GM18858 (cell line): ENCODE results near the gene BLMH.

Source experiments
- ATAC-seq: cut with Tn5 transposase; IDR thresholded peaks from one replicate; pipeline ENCODE4 v1.9.1; 2021; ENCODE audit not compliant: unreplicated experiment

Gene BLMH

DNA sequence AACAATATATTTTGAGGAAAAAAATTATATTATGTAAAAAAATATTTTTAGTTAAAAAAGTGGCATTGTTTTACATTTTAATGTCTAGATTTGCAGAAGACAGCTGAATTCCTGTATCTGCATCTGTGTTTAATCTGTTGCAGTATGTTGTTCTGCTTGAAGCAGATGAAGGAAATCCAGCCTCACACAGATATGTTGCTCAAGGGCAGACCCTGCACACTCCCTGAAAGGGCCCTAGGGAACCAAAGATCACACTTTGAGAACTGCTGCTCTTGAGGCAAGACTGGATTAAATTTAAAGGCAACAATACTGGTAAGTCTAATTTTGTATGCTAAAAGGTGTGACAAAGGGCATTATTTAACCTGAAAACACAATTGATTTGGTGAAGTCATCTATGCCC is 39.8 kb downstream of the BLMH start:
- no peak for ATAC-seq

- ATAC-seq = no peak
These were observed 42.3 kb downstream of the BLMH start for GRCh38 chr17:30249460-30249859.

DNA sequence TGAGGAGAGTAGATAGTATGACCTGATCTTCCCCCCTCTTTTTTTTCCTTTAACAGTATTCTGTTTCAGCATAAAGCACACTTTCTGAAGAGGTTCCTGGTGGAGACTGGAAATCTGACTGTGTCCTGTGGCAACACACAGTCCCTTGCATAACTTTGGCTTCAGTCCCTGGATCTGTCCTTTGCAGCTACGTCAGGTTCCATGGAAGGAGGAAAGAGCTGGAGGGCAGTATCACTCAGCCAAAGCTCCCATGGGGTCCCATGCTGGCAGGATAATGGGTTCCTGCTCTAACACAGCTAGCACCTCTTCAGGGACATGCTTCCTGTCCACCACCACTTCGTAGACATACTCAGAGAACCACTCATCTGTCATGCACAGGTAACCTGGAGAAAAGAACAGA is 43.0 kb downstream of the BLMH start:
- ATAC-seq = no peak

DNA sequence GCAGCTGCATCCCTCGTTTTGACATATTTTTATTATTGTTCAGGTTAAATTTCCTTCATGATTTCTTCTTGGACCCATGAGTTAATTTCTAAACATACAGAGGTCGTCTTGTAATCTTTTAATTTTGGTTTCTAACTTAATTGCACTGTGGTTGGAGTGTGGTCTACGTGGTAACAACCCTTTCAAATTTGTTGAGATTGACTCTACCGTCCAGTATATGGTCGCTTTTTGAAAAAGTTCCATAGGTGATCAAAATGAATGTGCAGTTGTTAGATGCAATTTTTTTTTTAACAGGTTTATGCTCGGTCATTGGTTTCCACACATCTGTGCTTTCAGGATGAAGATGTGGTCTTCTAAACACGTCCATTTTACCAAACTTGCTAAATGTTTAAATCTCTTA is 45.3 kb downstream of the BLMH start:
- ATAC-seq = no peak

GRCh38 chr17:30244853-30245385 is 46.8 kb downstream of the BLMH start:
- ATAC-seq = no peak

GRCh38 chr17:30243568-30243967 is 48.2 kb downstream of the BLMH start:
- ATAC-seq = no peak

GRCh38 chr17:30243002-30243401 is 48.7 kb downstream of the BLMH start:
- no peak for ATAC-seq

DNA sequence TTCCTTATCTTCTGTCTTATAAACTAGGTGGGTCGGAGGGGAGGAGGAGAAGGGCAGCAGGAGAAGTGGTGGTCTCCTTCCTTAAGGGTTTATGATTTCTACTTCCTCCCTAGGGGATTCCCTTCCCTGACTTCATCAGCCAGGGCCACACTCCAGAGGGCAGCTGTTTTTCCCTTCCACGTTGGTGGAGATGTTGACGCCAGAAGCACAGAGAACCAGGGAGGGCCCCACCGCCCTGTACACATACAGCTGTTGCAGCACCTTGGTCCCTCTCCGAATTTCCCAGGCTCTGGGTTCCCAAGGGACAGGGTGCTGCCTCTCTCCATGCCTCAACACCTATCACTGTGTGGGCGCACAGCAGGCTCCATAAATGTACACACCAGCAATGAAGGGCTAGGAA is 50.7 kb downstream of the BLMH start:
- ATAC-seq = no peak

DNA sequence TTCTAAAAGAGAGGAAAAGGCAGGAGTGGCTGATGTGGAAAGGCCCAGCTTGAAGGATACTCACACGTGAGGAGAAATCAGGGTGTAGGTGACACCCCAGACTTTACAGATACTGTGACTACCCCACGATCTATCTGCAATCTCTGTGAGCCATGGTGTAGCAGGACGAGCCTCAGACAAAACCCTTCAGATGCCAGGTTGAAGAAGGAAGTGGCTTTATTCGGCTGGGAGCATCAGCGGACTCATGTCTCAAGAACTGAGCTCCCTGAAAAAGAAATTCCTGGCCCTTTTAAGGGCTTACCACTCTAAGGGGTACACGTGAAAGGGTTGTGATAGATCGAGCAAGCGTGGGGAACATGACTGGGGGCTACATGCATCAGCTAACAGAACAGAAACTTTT is 51.6 kb downstream of the BLMH start:
- ATAC-seq = no peak

DNA sequence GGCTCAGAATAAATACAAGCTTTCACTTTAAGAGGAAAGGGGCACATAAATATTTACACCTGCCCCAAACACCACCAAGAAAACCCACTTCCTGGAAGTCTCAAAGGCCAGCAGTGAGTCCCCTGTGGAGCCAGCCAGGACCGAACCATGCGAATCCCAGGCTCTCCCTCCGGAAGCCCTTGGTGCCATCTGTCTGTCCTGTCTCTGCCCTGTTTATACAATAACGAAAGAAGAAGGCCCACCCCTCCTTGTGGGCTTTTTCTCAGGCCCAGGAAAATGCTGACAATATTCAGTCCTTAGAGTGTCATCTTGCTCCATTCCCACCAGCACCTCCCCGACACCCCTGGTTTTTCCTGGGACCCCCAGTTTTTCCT is 52.7 kb downstream of the BLMH start:
- ATAC-seq = no peak

DNA sequence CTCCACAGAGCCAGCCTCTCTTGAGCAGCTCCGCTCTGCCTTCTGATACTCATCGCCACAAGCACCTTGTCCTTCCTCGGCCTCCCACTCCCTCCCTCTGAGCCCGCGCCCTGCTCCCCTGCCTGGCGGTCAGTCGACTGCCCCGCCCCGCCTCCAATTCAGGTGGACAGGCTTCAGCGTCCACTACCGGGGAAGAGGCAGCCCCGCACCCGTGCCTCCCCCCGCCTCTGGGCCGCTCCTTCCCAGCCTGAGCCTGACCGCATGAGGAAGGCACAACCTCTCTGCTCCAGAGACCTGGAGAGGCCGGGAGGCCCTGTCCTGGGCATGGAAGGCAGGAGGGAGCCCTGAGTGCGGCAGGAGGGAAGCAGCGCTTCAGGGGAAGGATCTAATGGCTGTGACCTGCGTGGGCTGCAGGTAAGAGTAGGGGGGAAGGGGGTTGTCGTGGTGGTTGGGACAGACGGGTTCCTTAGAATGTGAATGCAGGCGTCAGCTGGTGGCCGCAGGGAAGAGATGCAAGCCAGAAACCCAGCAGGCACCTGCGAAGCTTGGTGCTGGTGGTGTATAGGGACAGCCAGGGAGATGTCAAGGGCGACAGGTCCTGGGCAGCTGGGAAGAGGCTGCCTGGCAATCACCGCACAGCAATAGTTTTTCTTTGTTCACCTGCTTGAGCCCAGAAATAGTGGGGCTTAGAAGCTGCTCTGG is 53.2 kb downstream of the BLMH start:
- no peak for ATAC-seq

- ATAC-seq = no peak
These were observed 53.8 kb downstream of the BLMH start for GRCh38 chr17:30238003-30238344.

DNA sequence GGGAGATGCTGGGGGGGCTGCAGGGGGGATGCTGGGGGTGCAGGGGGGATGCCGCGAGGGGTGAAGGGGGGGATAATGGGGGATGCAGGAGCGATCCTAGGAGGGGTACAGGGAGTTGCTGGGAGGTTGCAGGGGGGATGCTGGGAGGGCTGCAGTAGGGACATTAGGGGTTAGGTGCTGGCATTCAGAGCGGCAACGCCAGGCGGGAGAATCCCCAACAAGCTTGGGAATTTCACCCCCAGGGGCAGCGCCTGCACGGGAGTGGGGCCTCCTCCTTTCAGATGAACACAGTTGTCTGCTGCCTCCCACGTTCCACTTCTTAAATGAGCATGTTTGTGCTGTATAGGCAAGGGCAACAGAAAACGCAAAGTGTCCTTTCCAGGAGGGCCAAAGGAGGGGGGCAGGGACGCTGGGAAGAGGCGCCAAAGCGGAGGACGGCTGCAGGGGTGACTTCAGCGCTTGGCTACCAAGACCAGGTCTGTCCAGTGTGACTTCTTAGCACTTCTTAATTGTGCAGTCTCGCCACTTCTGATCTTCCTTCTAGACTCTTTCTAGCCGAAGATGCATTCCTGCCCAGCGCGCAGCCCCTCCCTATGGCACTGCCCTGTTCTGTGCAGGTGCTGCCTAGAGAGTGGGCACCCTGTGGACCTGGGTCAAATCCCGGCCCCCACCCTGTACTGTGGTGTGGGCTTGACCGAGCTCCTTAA is 54.3 kb downstream of the BLMH start:
- no peak for ATAC-seq

- no peak for ATAC-seq
These were observed 55.0 kb downstream of the BLMH start for GRCh38 chr17:30236766-30237165.

DNA sequence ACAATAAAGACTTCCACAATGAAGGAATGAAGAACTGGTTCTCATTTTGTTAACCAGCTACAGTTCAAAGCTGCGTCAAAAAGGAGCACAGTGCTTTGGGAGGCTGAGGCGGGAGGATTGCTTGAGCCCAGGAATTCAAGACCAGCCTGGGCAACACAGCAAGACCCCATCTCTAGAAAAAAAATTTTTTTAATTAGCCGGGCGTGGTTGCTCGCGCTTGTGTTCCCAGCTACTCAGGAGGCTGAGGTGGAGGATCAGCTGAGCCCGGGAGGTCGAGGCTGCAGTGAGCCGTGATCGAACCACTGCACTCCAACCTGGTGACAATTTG is 55.5 kb downstream of the BLMH start:
- ATAC-seq = no peak

DNA sequence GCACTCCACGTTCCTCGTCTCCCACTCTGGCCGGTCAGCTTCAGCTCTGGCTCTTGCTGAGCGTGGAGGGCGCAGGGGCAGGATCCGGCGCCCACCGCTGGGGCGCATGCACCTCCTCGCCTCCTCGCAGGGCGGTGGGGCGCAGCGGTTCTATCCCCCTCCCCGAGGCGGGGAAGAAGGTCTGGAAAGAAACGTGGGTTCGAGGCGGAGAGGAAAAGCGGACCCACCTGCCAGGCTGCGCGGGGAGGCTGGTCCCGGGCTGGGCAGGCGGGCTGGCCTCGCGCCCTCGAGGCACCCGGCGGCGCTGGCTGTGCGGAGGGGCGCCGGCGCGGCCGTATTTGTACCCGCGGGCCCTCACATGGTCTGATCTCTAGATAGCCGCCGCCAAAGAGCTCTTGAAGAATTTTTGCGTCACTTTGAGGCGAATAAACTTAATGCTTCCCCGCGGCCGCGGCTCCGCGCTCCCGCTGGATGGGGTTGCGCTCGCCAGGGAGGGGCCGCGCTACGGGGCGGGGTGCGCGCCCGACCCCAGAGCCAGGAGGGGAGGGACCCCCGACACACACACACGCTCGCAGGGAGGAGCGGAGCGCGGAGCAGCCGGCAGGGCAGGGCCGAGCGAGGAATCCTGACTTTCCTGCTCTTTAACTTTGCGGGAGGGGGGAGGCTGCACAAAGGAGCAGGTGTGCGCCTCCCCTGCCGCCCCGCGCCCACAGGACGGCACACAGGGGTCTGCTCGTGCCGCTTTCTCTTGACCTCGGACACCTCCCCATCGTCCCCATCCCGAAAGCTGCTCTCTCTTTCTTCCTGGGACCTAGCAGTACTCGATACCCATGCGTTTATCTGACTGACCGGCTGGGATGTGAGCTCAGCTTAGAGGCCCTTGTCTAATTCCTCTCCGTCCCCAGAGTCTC is 56.1 kb downstream of the BLMH start, which contains the start of gene SLC6A4:
TSS of gene SLC6A4 (minus strand) at position 312 of the 911 bp plus-strand sequence. CDS start 13,739 bp downstream, outside the sequence.
- no peak for ATAC-seq

DNA sequence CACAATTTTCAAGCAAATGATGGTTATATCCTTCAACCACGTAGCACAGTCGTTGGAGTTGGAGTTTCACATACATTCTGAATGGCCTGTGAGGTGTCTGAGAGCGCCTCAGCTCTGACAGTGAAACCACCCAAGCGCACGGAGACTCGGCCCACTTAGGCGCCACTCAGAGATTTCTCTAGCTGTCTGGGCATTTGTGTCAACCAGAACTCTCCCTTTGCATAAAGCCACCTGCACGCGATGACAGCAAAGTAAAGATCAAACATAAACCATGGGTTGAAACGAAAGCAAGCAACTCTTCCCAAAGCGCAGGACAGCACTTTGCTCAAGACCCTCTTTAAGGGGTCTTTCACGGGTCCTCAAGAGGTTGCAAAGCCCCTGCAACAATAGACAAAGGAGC is 56.8 kb downstream of the BLMH start:
- no peak for ATAC-seq

- ATAC-seq = no peak
These were observed 57.4 kb downstream of the BLMH start for GRCh38 chr17:30234296-30234695.

GRCh38 chr17:30232824-30233427 is 58.8 kb downstream of the BLMH start:
- ATAC-seq = no peak

- ATAC-seq = no peak
These were observed 59.5 kb downstream of the BLMH start for GRCh38 chr17:30232015-30232823.
